ENCODE results near the gene SLC27A1. TPM values are rescaled to one million over a fixed set of nuclear protein-coding genes. Genes with fewer than 3 reads are reported as not detected.

The SLC27A1 gene
- total and polyA plus RNA-seq, 9 of the 15 experiments (the other 6 are each of a cell fraction or from before 2014, with no cell fraction given), result 0.06 to 3.0 (median 1.1) TPM

- no peak overlapping the region for H3K9ac ChIP-seq (ENCODE audit: insufficient read depth in 1 of 2, low read depth in 2 of 2, low read length in 2 of 2)
- H3K4me1 ChIP-seq (replicated peaks in 1 of 2; ENCODE audit: control insufficient read depth in 2 of 2, insufficient read depth in 2 of 2, low read length in 2 of 2), result peaks cover 5 to 27% of the 10 kb centered on the region in 2 experiments
- in situ Hi-C loops (cut with MboI), result no loop called here
- H3K9me3 ChIP-seq (replicated peaks; ENCODE audit: control insufficient read depth, insufficient read depth, low read depth, low read length), result no peaks in the 10 kb centered on the region
- H3K27me3 ChIP-seq (ENCODE audit: control insufficient read depth in 2 of 2, insufficient read depth in 2 of 2, low read length in 2 of 2), result no peaks in the 10 kb centered on the region
- ChIA-PET POLR2A (interaction anchor here (1.0 kb wide), 1 partner anchor 12 kb away, joined by 3 read pairs; no protein-coding TSS in a partner anchor), CTCF (ENCODE audit: low intra/inter-chr PET ratio) (no interaction called here)
- no TSS peak for BruUV-seq (replicated peaks)
- no peak overlapping the region for H2AFZ ChIP-seq (ENCODE audit: low read depth, low read length)
- FAIRE-seq (no peak), DNase-seq (ENCODE audit: extremely low read depth in 1 of 4, low spot score in 3 of 4) (no peak), ATAC-seq (no peak)
- H3K9me1 ChIP-seq (ENCODE audit: control insufficient read depth, insufficient read depth, low read length), result no peaks in the 10 kb centered on the region
- WGBS (ENCODE audit: insufficient coverage, low coverage, missing lambda C conversion rate), result 22% methylated on average over 9 of the region's 10 CpGs
- no peak overlapping the region for H3K27ac ChIP-seq (ENCODE audit: extremely low read depth, low read depth, low read length)
- no peaks in the 10 kb centered on the region for H4K20me1 ChIP-seq (replicated peaks; ENCODE audit: control insufficient read depth, insufficient read depth, low read length)
- intact Hi-C loops (cut with micrococcal nuclease), result no loop called here
- H3K4me2 ChIP-seq (ENCODE audit: insufficient read depth, low read length), result no peak overlapping the region
- no peak overlapping the region for H3K4me3 ChIP-seq
- TF ChIP-seq GABPA (tag; conservative IDR thresholded peaks at IDR 0.05; ENCODE audit: low read depth) (no peak), ZNF143 (CRISPR knock-in tag; IDR thresholded peaks at IDR 0.05) (no peak), ZNF217 (CRISPR knock-in tag; IDR thresholded peaks at IDR 0.05) (no peak), POLR3A (IDR thresholded peaks at IDR 0.05; ENCODE audit: borderline replicate concordance, extremely low read depth, insufficient read depth, insufficient read length) (no peak), ESRRB (CRISPR knock-in tag; IDR thresholded peaks at IDR 0.05; ENCODE audit: borderline replicate concordance) (no peak), PPARD (CRISPR knock-in tag; IDR thresholded peaks at IDR 0.05) (no peak), ZNF740 (CRISPR knock-in tag; IDR thresholded peaks at IDR 0.05) (no peak), ZNF740 (tag; IDR thresholded peaks at IDR 0.05) (no peak)
- H3K36me3 ChIP-seq (ENCODE audit: control insufficient read depth, insufficient read depth, low read length), result no peaks in the 10 kb centered on the region
- no peaks in the 10 kb centered on the region for H3K79me2 ChIP-seq (ENCODE audit: control insufficient read depth, insufficient read depth, low read length)
These were observed 13.3 kb downstream of the SLC27A1 start for GRCh38 chr19:17483605-17484002.
